Peyer's patch (tissue), 4 donors: ENCODE measurements around the gene NOB1. TPM values are rescaled to one million over a fixed set of nuclear protein-coding genes. Genes with fewer than 3 reads are reported as not detected.
"Not testable (repeated sequence)": the region's sequence is repeated elsewhere in the genome, so short reads cannot be mapped to it uniquely, and the experiment has no call there.

ENCODE experiments used
- DNase-seq, 3 donors: peaks; one replicate each; pipeline ENCODE4 v3.0.0-alpha.2; 2017 to 2019
- H3K27ac ChIP-seq, 4 donors: fragments of 200-600 bp; sonication (generic); one replicate each; pipeline ENCODE4 v1.5.1; 2016 to 2019
- H3K27me3 ChIP-seq, 2 donors: fragments of 200-600 bp; sonication (generic); one replicate each; pipeline ENCODE4 v1.5.1; 2019
- H3K36me3 ChIP-seq, 3 donors: fragments of 200-600 bp; sonication (generic); one replicate each; pipeline ENCODE4 v1.5.1; 2016 to 2019
- H3K4me1 ChIP-seq, 4 donors: fragments of 200-600 bp; sonication (generic); one replicate each; pipeline ENCODE4 v1.5.1; 2016 to 2019
- H3K4me3 ChIP-seq, 4 donors: fragments of 200-600 bp; sonication (generic); 1 replicate in 3 of 4; 2 replicates in 1 of 4; pipeline ENCODE4 v1.5.1; 2016 to 2019; ENCODE audit warnings: mild to moderate bottlenecking in 1 of 4
- H3K9me3 ChIP-seq, 4 donors: fragments of 200-600 bp; sonication (generic); one replicate each; pipeline ENCODE4 v1.5.1; 2016 to 2019; ENCODE audit warnings: mild to moderate bottlenecking in 1 of 4
- POLR2A ChIP-seq, 2 donors: fragments of 450-650 bp; IDR thresholded peaks; one replicate each; pipeline ENCODE4 v1.5.1; 2017; ENCODE audit warnings: antibody characterized with exemption in 2 of 2, mild to moderate bottlenecking in 2 of 2, moderate library complexity in 2 of 2
- total RNA-seq, 4 donors: library from RNA; depleted of rRNA; stranded (reverse); fragments of >200 nt; gene quantifications; one replicate each; pipeline ENCODE4 v1.1.0, GENCODE V29; 2016
- TF ChIP-seq, protein P1 (sequence below), 6 experiments: fragments of 450-650 bp in 4 of 6; fragments of 200-600 bp in 2 of 6; sonication (generic) in 1 of 6; IDR thresholded peaks; one replicate each; pipeline ENCODE4 v1.5.1; 2017 to 2019; ENCODE audit warnings: antibody characterized with exemption in 6 of 6, mild to moderate bottlenecking in 3 of 6, moderate library complexity in 1 of 6

NOB1 gene
- total RNA-seq, 4 donors from 2014 or later, result 13.5 to 37.1 (median 27.7) TPM

DNA sequence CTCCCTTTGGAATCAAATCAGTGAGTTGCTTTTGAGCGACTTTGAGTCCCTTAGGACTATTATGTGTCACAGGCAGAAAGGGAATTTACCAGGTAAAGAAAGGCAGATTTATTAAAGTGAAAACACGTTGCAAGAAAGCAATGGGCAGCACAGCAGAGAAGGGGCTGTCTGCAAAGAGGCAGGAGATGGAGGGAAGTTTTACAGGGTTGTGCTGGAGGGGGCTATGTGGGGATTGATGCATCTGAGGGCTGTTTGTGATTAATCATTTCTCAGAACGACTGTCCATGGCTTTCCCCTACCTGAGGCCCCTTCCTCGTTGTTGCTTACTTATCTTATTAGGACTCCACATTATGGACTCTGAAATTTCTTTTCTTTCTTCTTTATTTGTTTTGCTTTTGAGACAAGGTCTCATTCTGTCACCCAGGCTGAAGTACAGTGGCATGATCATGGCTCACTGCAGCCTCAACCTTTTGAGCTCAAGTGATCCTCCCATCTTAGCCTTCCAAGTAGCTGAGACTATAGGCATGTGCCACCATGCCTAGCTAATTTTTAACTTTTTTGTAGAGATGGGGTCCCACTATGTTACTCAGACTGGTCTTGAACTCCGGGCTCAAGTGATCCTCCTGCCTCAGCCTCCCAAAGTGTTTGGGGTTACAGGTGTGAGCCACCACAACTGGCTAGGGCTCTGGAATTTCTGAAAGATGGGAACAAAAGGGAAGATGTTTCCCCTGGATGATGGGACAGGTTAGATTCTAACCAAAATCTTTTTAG is 12.9 kb upstream of the NOB1 start:
- Histone ChIP-seq H3K27ac (no peak overlapping the region), H3K4me3 (no peak overlapping the region), H3K9me3 (no peaks in the 10 kb centered on the region), H3K27me3 (no peaks in the 10 kb centered on the region), H3K4me1 (peaks cover 0 to 16% (median 3%) of the 10 kb centered on the region in 4 donors), H3K36me3 (no peaks in the 10 kb centered on the region)
- DNase-seq, result no peak
- TF ChIP-seq POLR2A (IDR thresholded peaks at IDR 0.05), result no peak
- TF ChIP-seq, protein P1, sequence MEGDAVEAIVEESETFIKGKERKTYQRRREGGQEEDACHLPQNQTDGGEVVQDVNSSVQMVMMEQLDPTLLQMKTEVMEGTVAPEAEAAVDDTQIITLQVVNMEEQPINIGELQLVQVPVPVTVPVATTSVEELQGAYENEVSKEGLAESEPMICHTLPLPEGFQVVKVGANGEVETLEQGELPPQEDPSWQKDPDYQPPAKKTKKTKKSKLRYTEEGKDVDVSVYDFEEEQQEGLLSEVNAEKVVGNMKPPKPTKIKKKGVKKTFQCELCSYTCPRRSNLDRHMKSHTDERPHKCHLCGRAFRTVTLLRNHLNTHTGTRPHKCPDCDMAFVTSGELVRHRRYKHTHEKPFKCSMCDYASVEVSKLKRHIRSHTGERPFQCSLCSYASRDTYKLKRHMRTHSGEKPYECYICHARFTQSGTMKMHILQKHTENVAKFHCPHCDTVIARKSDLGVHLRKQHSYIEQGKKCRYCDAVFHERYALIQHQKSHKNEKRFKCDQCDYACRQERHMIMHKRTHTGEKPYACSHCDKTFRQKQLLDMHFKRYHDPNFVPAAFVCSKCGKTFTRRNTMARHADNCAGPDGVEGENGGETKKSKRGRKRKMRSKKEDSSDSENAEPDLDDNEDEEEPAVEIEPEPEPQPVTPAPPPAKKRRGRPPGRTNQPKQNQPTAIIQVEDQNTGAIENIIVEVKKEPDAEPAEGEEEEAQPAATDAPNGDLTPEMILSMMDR (IDR thresholded peaks at IDR 0.05), result no peak

- H3K4me3 ChIP-seq, result peak overlapping the region in 2 of 4 donors; percentile 92 to 95
Measured at GRCh38 chr16:69763599-69763942, 8.8 kb upstream of the NOB1 start.

DNA sequence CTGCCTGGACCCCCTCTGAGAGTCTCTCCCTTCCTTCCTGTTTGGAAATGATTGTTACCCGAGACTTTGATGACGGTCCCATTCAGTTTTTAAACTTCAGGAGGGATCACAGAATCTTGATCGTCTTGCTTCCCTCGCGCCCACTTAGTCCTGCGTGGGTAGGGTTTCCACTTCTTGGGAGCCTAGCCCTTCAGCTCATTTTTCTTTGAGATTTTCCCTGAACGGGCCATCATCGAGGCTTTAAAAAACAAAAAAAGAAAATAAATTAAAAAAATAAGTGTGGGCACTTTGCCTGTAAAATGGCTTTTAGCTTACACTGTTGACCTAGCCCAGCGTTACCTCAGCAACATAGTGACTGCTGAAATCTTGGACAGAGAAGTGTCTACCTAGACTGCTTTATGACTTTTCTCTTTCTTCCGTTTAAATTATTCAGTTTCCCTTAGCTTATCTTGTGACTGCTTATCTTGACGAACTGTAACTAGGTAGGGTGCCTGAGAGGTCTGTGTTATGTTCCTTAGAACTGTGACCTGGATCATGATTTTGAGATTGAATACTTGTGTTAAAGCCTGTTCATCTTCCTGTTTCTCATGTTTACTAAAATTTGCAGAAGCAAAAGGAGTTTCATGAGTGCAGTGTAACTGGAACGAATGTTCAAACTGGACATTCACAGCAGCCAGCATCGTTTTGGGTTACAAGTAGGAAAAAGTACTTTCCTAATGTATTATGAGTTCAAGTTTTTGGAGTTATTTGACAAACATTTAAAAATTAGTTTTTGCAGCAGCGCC is 8.3 kb upstream of the NOB1 start:
- H3K4me3 ChIP-seq, result peak overlapping the region; percentile 78 to 95 (median 90)
- TF ChIP-seq POLR2A (IDR thresholded peaks at IDR 0.05), result no peak
- TF ChIP-seq, protein P1 (IDR thresholded peaks at IDR 0.05), result no peak

More at GRCh38 chr16:69763599-69763942, 8.8 kb upstream of the NOB1 start:
- DNase-seq, result no peak
- Histone ChIP-seq H3K27ac (peak overlapping the region in 3 of 4 donors; percentile 87 to 91 (median 89)), H3K36me3 (no peaks in the 10 kb centered on the region), H3K4me1 (peaks cover 0 to 14% (median 3%) of the 10 kb centered on the region in 4 donors), H3K9me3 (no peaks in the 10 kb centered on the region), H3K27me3 (no peaks in the 10 kb centered on the region)
- no peak for TF ChIP-seq POLR2A (IDR thresholded peaks at IDR 0.05)
- TF ChIP-seq, protein P1 (IDR thresholded peaks at IDR 0.05), result no peak

DNA sequence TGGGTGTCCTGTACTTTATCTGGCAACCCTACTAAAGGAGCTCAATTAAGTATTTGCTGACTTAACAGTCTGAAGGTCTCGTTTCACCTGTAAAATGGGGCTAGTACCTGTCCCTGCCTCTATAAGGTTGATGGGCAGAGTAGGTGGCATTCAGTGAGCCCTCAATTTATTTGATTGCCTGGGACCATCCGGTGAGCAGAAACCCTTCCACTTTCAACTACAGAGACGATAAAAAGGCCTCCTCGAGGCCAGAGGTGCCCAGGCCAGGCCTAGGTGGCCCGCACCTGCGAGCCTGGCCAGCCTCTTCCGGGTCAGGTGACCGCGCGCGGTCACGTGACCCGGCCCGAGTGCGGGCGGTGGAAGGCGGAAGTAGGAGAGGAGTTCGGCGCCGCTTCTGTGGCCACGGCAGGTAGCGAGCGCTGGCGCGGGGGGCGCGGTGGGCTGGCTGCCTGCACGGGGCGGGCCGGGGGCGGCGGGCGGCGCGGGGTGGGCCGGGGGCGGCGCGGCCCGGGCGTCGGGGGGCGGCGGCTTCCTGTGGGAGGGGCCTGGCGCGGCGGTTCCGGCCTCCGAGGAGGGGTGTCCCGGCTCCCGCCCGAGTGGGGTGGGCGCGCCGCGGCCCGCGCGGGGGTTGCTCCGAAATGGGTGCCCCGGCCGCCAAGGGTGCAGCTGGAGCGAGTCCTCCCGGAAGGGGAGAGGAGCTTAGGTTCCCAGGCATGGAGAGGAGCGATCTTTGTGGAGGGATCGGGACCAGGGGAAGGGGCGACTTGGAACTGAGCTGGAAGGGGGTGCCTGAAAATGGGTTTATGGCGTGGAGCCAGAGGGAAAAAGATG is 7.5 kb upstream of the NOB1 start, which contains the start of gene WWP2:
Gene WWP2 (plus strand): TSS at position 350 of the 831 bp plus-strand sequence. CDS start 24,679 bp downstream, outside the sequence.
- Histone ChIP-seq H3K4me3 (peak within 1 kb of the TSS; percentile 78 to 95 (median 90)), H3K36me3 (no peaks in the 10 kb centered on the region), H3K4me1 (peaks cover 0 to 14% (median 3%) of the 10 kb centered on the region in 4 donors), H3K27ac (peak within 1 kb of the TSS; percentile 87 to 93 (median 90)), H3K9me3 (no peaks in the 10 kb centered on the region), H3K27me3 (no peaks in the 10 kb centered on the region)
- peak; percentile 74 to 89 (median 89) for DNase-seq
- peak; percentile 81 to 82 for TF ChIP-seq POLR2A (IDR thresholded peaks at IDR 0.05)
- TF ChIP-seq, protein P1 (IDR thresholded peaks at IDR 0.05), result peak in 3 of 6 experiments; percentile 7 to 25 (median 8)

More for the DNA sequence above, 8.3 kb upstream of the NOB1 start:
- Histone ChIP-seq H3K27ac (peak overlapping the region; percentile 87 to 93 (median 90)), H3K4me1 (peaks cover 0 to 14% (median 3%) of the 10 kb centered on the region in 4 donors), H3K36me3 (no peaks in the 10 kb centered on the region), H3K27me3 (no peaks in the 10 kb centered on the region), H3K9me3 (no peaks in the 10 kb centered on the region)
- no peak for DNase-seq

GRCh38 chr16:69757375-69757774 is 2.6 kb upstream of the NOB1 start:
- DNase-seq, H3K4me3 ChIP-seq, H3K27ac ChIP-seq, H3K9me3 ChIP-seq, H3K36me3 ChIP-seq, H3K27me3 ChIP-seq: not testable (repeated sequence)
- H3K4me1 ChIP-seq, result peaks cover 0 to 24% (median 9%) of the 10 kb centered on the region in 4 donors
